Activated T-cell treated with anti-CD3 and anti-CD28 coated beads, Interleukin-2, amount 50 U/mL, for 1 hour (primary cell): ENCODE results near the gene DPM1.

Experiments used
- DNase-seq: peaks from one replicate; pipeline ENCODE4 v3.0.0-alpha.2; 2020

The DPM1 gene

GRCh38 chr20:50892394-50892793 lies 65.9 kb downstream of the DPM1 start:
- DNase-seq = no peak

- DNase-seq = no peak
These were observed 67.2 kb downstream of the DPM1 start for GRCh38 chr20:50891138-50891537.

- no peak for DNase-seq
These were observed 70.8 kb downstream of the DPM1 start for GRCh38 chr20:50887576-50887975.

GRCh38 chr20:50886184-50886790 lies 72.0 kb downstream of the DPM1 start:
- no peak for DNase-seq

GRCh38 chr20:50885781-50886180 lies 72.6 kb downstream of the DPM1 start:
- no peak for DNase-seq

GRCh38 chr20:50885068-50885467 lies 73.3 kb downstream of the DPM1 start:
- no peak for DNase-seq
